HepG2 (cell line): ENCODE results near the gene POFUT2.

ENCODE experiments used
- BHLHE40 ChIP-seq: IDR thresholded peaks from 2 replicates; pipeline ENCODE4 v1.6.1; 2011; ENCODE audit warnings: low read length, improper control_type of control experiment
- CCAR2 ChIP-seq: fragments of 200-400 bp; formaldehyde crosslinking; optimal IDR thresholded peaks from 2 replicates; pipeline ENCODE3; 2018; ENCODE audit warnings: low read depth, mild to moderate bottlenecking, low read length, moderate library complexity
- CTCF ChIP-seq: sonication (generic); formaldehyde crosslinking; IDR thresholded peaks from 2 replicates; pipeline ENCODE4 v1.5.0; 2020; ENCODE audit warnings: mild to moderate bottlenecking, missing genetic modification reagents, moderate library complexity
- DBP ChIP-seq: sonication (generic); formaldehyde crosslinking; IDR thresholded peaks from 2 replicates; pipeline ENCODE4 v1.4.0; 2020; ENCODE audit warnings: missing genetic modification reagents; ENCODE audit errors: not compliant biosample characterization
- ELF4 ChIP-seq: sonication (generic); formaldehyde crosslinking; IDR thresholded peaks from 2 replicates; pipeline ENCODE4 v1.5.0; 2020; ENCODE audit warnings: missing genetic modification reagents, mild to moderate bottlenecking, moderate library complexity, borderline replicate concordance
- RAD21 ChIP-seq: fragments of 450-650 bp; formaldehyde crosslinking; IDR thresholded peaks from 2 replicates; pipeline ENCODE4 v1.5.0; 2020; ENCODE audit warnings: mild to moderate bottlenecking
- SMAD1 ChIP-seq: sonication (generic); formaldehyde crosslinking; IDR thresholded peaks from 2 replicates; pipeline ENCODE4 v1.4.0; 2020; ENCODE audit warnings: missing genetic modification reagents, low read depth, mild to moderate bottlenecking, borderline replicate concordance
- ZBTB4 ChIP-seq: sonication (generic); formaldehyde crosslinking; IDR thresholded peaks from 2 replicates; pipeline ENCODE4 v1.4.0; 2020; ENCODE audit warnings: missing genetic modification reagents, mild to moderate bottlenecking, borderline replicate concordance
- ZC3H4 ChIP-seq: sonication (generic); formaldehyde crosslinking; IDR thresholded peaks from 2 replicates; pipeline ENCODE4 v1.4.0; 2020; ENCODE audit warnings: missing genetic modification reagents, borderline replicate concordance
- ZFX ChIP-seq: sonication (generic); formaldehyde crosslinking; IDR thresholded peaks from 2 replicates; pipeline ENCODE4 v1.4.0; 2020; ENCODE audit warnings: mild to moderate bottlenecking, low read depth, missing genetic modification reagents, moderate library complexity
- ZNF329 ChIP-seq: sonication (generic); formaldehyde crosslinking; IDR thresholded peaks from 2 replicates; pipeline ENCODE4 v1.9.0; 2021; ENCODE audit warnings: low read depth, mild to moderate bottlenecking, missing genetic modification reagents

GRCh38 chr21:45310459-45310858, 22.8 kb upstream of the POFUT2 start:
- no peak for TF ChIP-seq ZC3H4
- no peak for TF ChIP-seq ZFX (CRISPR knock-in tag)
- TF ChIP-seq BHLHE40 = no peak
- no peak for TF ChIP-seq ZNF329 (CRISPR knock-in tag)
- TF ChIP-seq CCAR2 = no peak
- TF ChIP-seq SMAD1 (CRISPR knock-in tag) = no peak
- no peak for TF ChIP-seq CTCF (CRISPR knock-in tag)
- no peak for TF ChIP-seq RAD21 (CRISPR knock-in tag)
- TF ChIP-seq ELF4 = no peak
- no peak for TF ChIP-seq ZBTB4 (CRISPR knock-in tag)
- TF ChIP-seq DBP (CRISPR knock-in tag) = no peak
